ENCODE measurements around the gene CTNNA2.

The CTNNA2 gene

GRCh38 chr2:79612999-79613398 is 100.1 kb downstream of the CTNNA2 start:
- DNase-seq (ENCODE audit: low read depth) = no peak

GRCh38 chr2:79619442-79619841 is 106.6 kb downstream of the CTNNA2 start:
- no peak for DNase-seq (ENCODE audit: low read depth)

GRCh38 chr2:79619976-79620375 is 107.1 kb downstream of the CTNNA2 start:
- DNase-seq (ENCODE audit: low read depth) = no peak

- DNase-seq (ENCODE audit: low read depth) = no peak
Observed at GRCh38 chr2:79620679-79621078, 107.8 kb downstream of the CTNNA2 start.

GRCh38 chr2:79621252-79621651 is 108.4 kb downstream of the CTNNA2 start:
- DNase-seq (ENCODE audit: low read depth) = no peak

GRCh38 chr2:79621755-79622154 is 108.9 kb downstream of the CTNNA2 start:
- DNase-seq (ENCODE audit: low read depth) = no peak

- DNase-seq (ENCODE audit: low read depth) = no peak
Observed at GRCh38 chr2:79622508-79622907, 109.7 kb downstream of the CTNNA2 start.

GRCh38 chr2:79627237-79627636 is 114.4 kb downstream of the CTNNA2 start:
- DNase-seq (ENCODE audit: low read depth) = no peak

GRCh38 chr2:79630060-79630459 is 117.2 kb downstream of the CTNNA2 start:
- no peak for DNase-seq (ENCODE audit: low read depth)

- no peak for DNase-seq (ENCODE audit: low read depth)
Observed at GRCh38 chr2:79630972-79631557, 118.2 kb downstream of the CTNNA2 start.

- no peak for DNase-seq (ENCODE audit: low read depth)
Observed at GRCh38 chr2:79638410-79638809, 125.6 kb downstream of the CTNNA2 start.

GRCh38 chr2:79638954-79639353 is 126.1 kb downstream of the CTNNA2 start:
- no peak for DNase-seq (ENCODE audit: low read depth)

GRCh38 chr2:79640001-79640400 is 127.2 kb downstream of the CTNNA2 start:
- DNase-seq (ENCODE audit: low read depth) = no peak

- DNase-seq (ENCODE audit: low read depth) = no peak
Observed at GRCh38 chr2:79649531-79649930, 136.7 kb downstream of the CTNNA2 start.

GRCh38 chr2:79660557-79660956 is 147.7 kb downstream of the CTNNA2 start:
- DNase-seq (ENCODE audit: low read depth) = no peak

GRCh38 chr2:79665091-79665490 is 152.2 kb downstream of the CTNNA2 start:
- DNase-seq (ENCODE audit: low read depth) = no peak

- no peak for DNase-seq (ENCODE audit: low read depth)
Observed at GRCh38 chr2:79666430-79666829, 153.6 kb downstream of the CTNNA2 start.

GRCh38 chr2:79669714-79670113 is 156.9 kb downstream of the CTNNA2 start:
- no peak for DNase-seq (ENCODE audit: low read depth)

GRCh38 chr2:79670198-79670597 is 157.3 kb downstream of the CTNNA2 start:
- DNase-seq (ENCODE audit: low read depth) = no peak

- DNase-seq (ENCODE audit: low read depth) = no peak
Observed at GRCh38 chr2:79686884-79687283, 174.0 kb downstream of the CTNNA2 start.

- no peak for DNase-seq (ENCODE audit: low read depth)
Observed at GRCh38 chr2:79695248-79695647, 182.4 kb downstream of the CTNNA2 start.

GRCh38 chr2:79697200-79697599 is 184.3 kb downstream of the CTNNA2 start:
- DNase-seq (ENCODE audit: low read depth) = no peak

- no peak for DNase-seq (ENCODE audit: low read depth)
Observed at GRCh38 chr2:79700651-79701050, 187.8 kb downstream of the CTNNA2 start.

GRCh38 chr2:79702905-79703304 is 190.1 kb downstream of the CTNNA2 start:
- no peak for DNase-seq (ENCODE audit: low read depth)

- DNase-seq (ENCODE audit: low read depth) = no peak
Observed at GRCh38 chr2:79711098-79711497, 198.2 kb downstream of the CTNNA2 start.

Data from activated T-helper 9 cell treated with anti-CD3 and anti-CD28 coated beads, Interleukin-2, amount 50 U/mL, for 16 hours (primary cell).